A549 treated with ZK216348 at 1 μM for 4 hours (cell line): ENCODE measurements around the gene SEBOX. TPM values are rescaled to one million over a fixed set of nuclear protein-coding genes. Genes with fewer than 3 reads are reported as not detected.

Source experiments
- total RNA-seq: library from RNA; stranded (reverse); fragments of 200-300 nt; extraction: Qiagen RNA extraction; gene quantifications from 5 replicates; pipeline ENCODE4 v1.2.3, GENCODE V29; 2022; ENCODE audit warnings: low read depth

SEBOX gene
- total RNA-seq, result not detected in 5 replicates

GRCh38 chr17:28364665-28365363 lies at the start of gene SEBOX:
SEBOX (minus strand) TSS chr17:28365199; CDS start chr17:28365151, 48 bp downstream.

GRCh38 chr17:28405632-28406472 lies 40.9 kb upstream of the SEBOX start, which contains the start of gene SLC46A1:
SLC46A1 (minus strand) TSS chr17:28406212; CDS start chr17:28406114, 98 bp downstream.

GRCh38 chr17:28371245-28372202 lies 6.5 kb upstream of the SEBOX start, which contains the start of gene SARM1:
SARM1 (plus strand) TSS chr17:28371694; CDS start chr17:28372033, 339 bp downstream.

GRCh38 chr17:28370035-28370743 lies 5.2 kb upstream of the SEBOX start, which contains the start of gene VTN:
VTN (minus strand) TSS chr17:28370307; CDS start chr17:28370203, 104 bp downstream.

GRCh38 chr17:28357061-28357900 lies 7.7 kb downstream of the SEBOX start, which contains the start of gene POLDIP2:
POLDIP2 (minus strand) TSS chr17:28357527; CDS start chr17:28357448, 79 bp downstream.

GRCh38 chr17:28335201-28335958 lies 29.6 kb downstream of the SEBOX start, which contains the start of the genes IFT20 and TNFAIP1:
IFT20 (minus strand) TSS chr17:28335472; CDS start chr17:28331985, 3,487 bp downstream.
TNFAIP1 (plus strand) TSS chr17:28335761; CDS start chr17:28339522, 3,761 bp downstream.

GRCh38 chr17:28318759-28319597 lies 46.0 kb downstream of the SEBOX start, which contains the start of gene TMEM97:
TMEM97 (plus strand) TSS chr17:28319200; CDS start chr17:28319240, 40 bp downstream.

Other genes with a start within 250 kb of the SEBOX start
- gene TMEM97, start 46.0 kb downstream of the SEBOX start, total RNA-seq, result 44.8 to 66.3 TPM (median 48.3 TPM) in 5 replicates
- gene IFT20, start 29.7 kb downstream of the SEBOX start, total RNA-seq, result 50.5 to 59.6 TPM (median 54.2 TPM) in 5 replicates
- 39.5 to 53.9 TPM (median 49.0 TPM) in 5 replicates for gene TNFAIP1, start 29.4 kb downstream of the SEBOX start, total RNA-seq
- 124 to 172 TPM (median 167 TPM) in 5 replicates for gene POLDIP2, start 7.7 kb downstream of the SEBOX start, total RNA-seq
- 16.2 to 21.8 TPM (median 18.5 TPM) in 5 replicates for gene VTN, start 5.1 kb upstream of the SEBOX start, total RNA-seq
- gene SARM1, start 6.5 kb upstream of the SEBOX start, total RNA-seq, result 4.8 to 7.8 TPM (median 5.4 TPM) in 5 replicates
- 13.8 to 24.9 TPM (median 20.2 TPM) in 5 replicates for gene SLC46A1, start 41.0 kb upstream of the SEBOX start, total RNA-seq
- 0.08 to 0.20 TPM (median 0.16 TPM) in 5 replicates for gene SLC13A2, start 108.4 kb upstream of the SEBOX start, total RNA-seq
- gene FOXN1, start 141.1 kb upstream of the SEBOX start, total RNA-seq, result 0.05 to 0.07 TPM in 2 of 5 replicates, not detected in the others
- gene UNC119, start 187.4 kb upstream of the SEBOX start, total RNA-seq, result 21.0 to 36.1 TPM (median 33.5 TPM) in 5 replicates
- 53.5 to 67.3 TPM (median 60.9 TPM) in 5 replicates for gene PIGS, start 206.3 kb upstream of the SEBOX start, total RNA-seq
- gene ALDOC, start 211.7 kb upstream of the SEBOX start, total RNA-seq, result 2.0 to 3.2 TPM (median 2.1 TPM) in 5 replicates
- gene SPAG5, start 233.8 kb upstream of the SEBOX start, total RNA-seq, result 76.7 to 85.2 TPM (median 79.1 TPM) in 5 replicates
- gene RSKR, start 249.0 kb upstream of the SEBOX start, total RNA-seq, result 2.9 to 5.4 TPM (median 4.7 TPM) in 5 replicates